Endothelial cell of umbilical vein (primary cell): ENCODE data around the gene TJP3. TPM values are rescaled to one million over a fixed set of nuclear protein-coding genes. Genes with fewer than 3 reads are reported as not detected.

Source experiments
- BruUV-seq: library from RNA; stranded (reverse); fragments of 400-500 nt; replicated peaks from 2 replicates; lab custom pipeline; 2021; lab: Mats Ljungman, UMichigan
- CTCF ChIA-PET: fragments of 300-600, 350-600 bp; sonication (Branson Sonifier 250); formaldehyde crosslinking; loops from one replicate; lab custom pipeline; 2021; ENCODE audit warnings: antibody characterized with exemption, inconsistent platforms; lab: Charles Lee
- POLR2A ChIA-PET: fragments of 300-600, 350-600 bp; sonication (Branson Sonifier 250); formaldehyde crosslinking; loops from one replicate; lab custom pipeline; 2021; ENCODE audit warnings: antibody characterized with exemption, inconsistent platforms; lab: Charles Lee
- DNase-seq: peaks from one replicate; pipeline ENCODE4 v3.0.0-alpha.2; 2011; ENCODE audit warnings: low read depth, low spot score
- FAIRE-seq: peaks from 2 replicates; lab custom pipeline; 2011; peaks lifted over from hg19 to GRCh38; lab: Jason Lieb, UNC
- H2AFZ ChIP-seq: 2 replicates; pipeline ENCODE4 v1.6.0; 2012; ENCODE audit warnings: low read depth, low read length, control low read depth, inconsistent platforms
- H3K27ac ChIP-seq: 2 replicates; pipeline ENCODE4 v1.5.1; 2011; ENCODE audit warnings: low read depth, mild to moderate bottlenecking, control low read depth, low read length, moderate library complexity; ENCODE audit not compliant: insufficient read depth
- H3K27me3 ChIP-seq, 2 experiments: 2 replicates each; pipeline versions ENCODE4 v1.6.0 to v1.6.1; 2011; ENCODE audit warnings: low read length in 2 of 2, mixed read lengths in 1 of 2; ENCODE audit not compliant: control insufficient read depth in 2 of 2, insufficient read depth in 2 of 2
- H3K36me3 ChIP-seq, 2 experiments: 2 replicates in 1 of 2; 3 replicates in 1 of 2; pipeline ENCODE4 v1.5.1; 2011; ENCODE audit warnings: low read length in 2 of 2, mild to moderate bottlenecking in 1 of 2, moderate library complexity in 1 of 2; ENCODE audit not compliant: control insufficient read depth in 2 of 2, insufficient read depth in 2 of 2; ENCODE audit errors: extremely low read depth in 1 of 2
- H3K4me1 ChIP-seq: 3 replicates; pipeline ENCODE4 v1.5.1; 2011; ENCODE audit warnings: mild to moderate bottlenecking, low read length; ENCODE audit not compliant: control insufficient read depth, insufficient read depth; ENCODE audit errors: extremely low read depth
- H3K4me2 ChIP-seq: 2 replicates; pipeline ENCODE4 v1.6.1; 2011; ENCODE audit warnings: low read length, control low read depth, mixed read lengths; ENCODE audit not compliant: insufficient read depth
- H3K4me3 ChIP-seq, 3 experiments: fragments of 200-600 bp in 1 of 3; sonication (generic), shearing (Covaris generic) in 1 of 3; replicated peaks in 1 of 3; 2 replicates each; pipeline ENCODE4 v1.5.1; 2011 to 2016; ENCODE audit warnings: control low read depth in 3 of 3, low read length in 3 of 3, mild to moderate bottlenecking in 2 of 3, inconsistent platforms in 1 of 3, low read depth in 1 of 3, moderate library complexity in 1 of 3; ENCODE audit not compliant: insufficient read depth in 1 of 3
- H3K79me2 ChIP-seq: 2 replicates; pipeline ENCODE4 v1.6.0; 2012; ENCODE audit warnings: low read length, inconsistent platforms; ENCODE audit not compliant: control insufficient read depth, insufficient read depth
- H3K9ac ChIP-seq: replicated peaks from 2 replicates; pipeline ENCODE3; 2011; ENCODE audit warnings: low read length, control low read depth; ENCODE audit not compliant: insufficient read depth; ENCODE audit errors: extremely low read depth
- H3K9me1 ChIP-seq: replicated peaks from 3 replicates; pipeline ENCODE4 v1.6.0; 2011; ENCODE audit warnings: mild to moderate bottlenecking, low read length; ENCODE audit not compliant: control insufficient read depth, insufficient read depth; ENCODE audit errors: extremely low read depth
- H3K9me3 ChIP-seq: replicated peaks from 2 replicates; pipeline ENCODE4 v1.5.1; 2012; ENCODE audit warnings: low read length, inconsistent platforms; ENCODE audit not compliant: control insufficient read depth, insufficient read depth
- H4K20me1 ChIP-seq: replicated peaks from 2 replicates; pipeline ENCODE3; 2011; ENCODE audit warnings: mild to moderate bottlenecking, low read length; ENCODE audit not compliant: control insufficient read depth, insufficient read depth; ENCODE audit errors: extremely low read depth
- CTCF ChIP-seq, 2 donors: IDR thresholded peaks; 1 replicate in 1 of 2; 2 replicates in 1 of 2; pipeline ENCODE4 v1.5.1; 2011; ENCODE audit warnings: low read length in 2 of 2, mild to moderate bottlenecking in 2 of 2, moderate library complexity in 2 of 2, control low read depth in 1 of 2, inconsistent platforms in 1 of 2, low read depth in 1 of 2; ENCODE audit not compliant: insufficient read depth in 1 of 2; ENCODE audit errors: extremely low read depth in 1 of 2
- EZH2 ChIP-seq: IDR thresholded peaks from 2 replicates; pipeline ENCODE4 v1.6.1; 2012; ENCODE audit warnings: borderline replicate concordance, low read depth, mild to moderate bottlenecking, moderate library complexity, low read length, inconsistent platforms; ENCODE audit not compliant: severe bottlenecking
- FOS ChIP-seq: IDR thresholded peaks from 2 replicates; pipeline ENCODE4 v1.6.1; 2011; ENCODE audit warnings: mild to moderate bottlenecking, low read length, moderate library complexity, borderline replicate concordance; ENCODE audit not compliant: insufficient read depth
- GATA2 ChIP-seq: IDR thresholded peaks from 2 replicates; pipeline ENCODE4 v1.7.0; 2011; ENCODE audit warnings: low read depth, mild to moderate bottlenecking, moderate library complexity, mixed read lengths, low read length; ENCODE audit not compliant: insufficient read length, insufficient read depth
- JUN ChIP-seq: IDR thresholded peaks from 2 replicates; pipeline ENCODE4 v1.6.1; 2011; ENCODE audit warnings: borderline replicate concordance, low read depth; ENCODE audit not compliant: insufficient read length, insufficient read depth
- MAX ChIP-seq: IDR thresholded peaks from 2 replicates; pipeline ENCODE4 v1.6.1; 2011; ENCODE audit not compliant: insufficient read depth, insufficient read length
- MYC ChIP-seq: IDR thresholded peaks from one replicate; pipeline ENCODE4 v1.6.1; 2011; ENCODE audit warnings: mild to moderate bottlenecking, low read depth, low read length
- POLR2A ChIP-seq: IDR thresholded peaks from 2 replicates; pipeline ENCODE4 v1.6.1; 2012; ENCODE audit warnings: low read depth, mild to moderate bottlenecking, control low read depth, low read length
- POLR2AphosphoS5 ChIP-seq: IDR thresholded peaks from 2 replicates; pipeline ENCODE4 v1.6.1; 2012; ENCODE audit warnings: low read depth, mild to moderate bottlenecking, control low read depth, low read length, moderate library complexity; ENCODE audit not compliant: insufficient read depth
- dilution Hi-C: fragments of 300-500 bp; cut with MboI; formaldehyde crosslinking; loops from one replicate; pipeline ENCODE4 v1.15.0; 2019; ENCODE audit warnings: low sequenced_read_pairs; ENCODE audit not compliant: extremely low pct_ligation_motif_present
- intact Hi-C: fragments of 100-400 bp; cut with micrococcal nuclease; formaldehyde crosslinking; loops from one replicate; pipeline ENCODE4 v1.10.0; 2022
- polyA plus RNA-seq, 4 experiments: library from polyadenylated mRNA; depleted of rRNA in 3 of 4; stranded (reverse) in 3 of 4; unstranded in 1 of 4; fragments of >200 nt; gene quantifications; 2 replicates each; pipeline versions ENCODE4 v1.2.1 to v1.2.3, GENCODE V29; 2011 to 2012; ENCODE audit warnings: missing spikeins in 1 of 4
- total RNA-seq: library from RNA; stranded (reverse); gene quantifications from 2 replicates; pipeline ENCODE4 v1.2.3, GENCODE V29; 2021

The TJP3 gene
- total and polyA plus RNA-seq, 2 donors (not counting 3 experiments of a cell fraction or from before 2014, with no cell fraction given): 0.10 TPM; not detected in 1

GRCh38 chr19:3766520-3766919 lies 58.3 kb downstream of the TJP3 start:
- Histone ChIP-seq H3K9me3 (no peaks in the 10 kb centered on the region), H3K36me3 (peaks cover 2 to 10% of the 10 kb centered on the region in 2 experiments), H3K4me1 (peaks cover 17% of the 10 kb centered on the region), H3K4me2 (no peak overlapping the region), H3K4me3 (no peak overlapping the region), H2AFZ (no peak overlapping the region), H3K79me2 (peaks cover 4% of the 10 kb centered on the region), H3K27me3 (no peaks in the 10 kb centered on the region), H4K20me1 (no peaks in the 10 kb centered on the region), H3K9ac (no peak overlapping the region), H3K27ac (no peak overlapping the region), H3K9me1 (no peaks in the 10 kb centered on the region)
- dilution Hi-C loops (no loop called here), intact Hi-C loops (no loop called here)
- ChIA-PET POLR2A (no interaction called here), CTCF (interaction anchor here (2.1 kb wide), 1 partner anchor 55 kb away, joined by 8 read pairs; no protein-coding TSS in a partner anchor)
- TF ChIP-seq MAX (no peak), POLR2AphosphoS5 (no peak), FOS (no peak), GATA2 (no peak), POLR2A (no peak), CTCF (IDR thresholded peaks at IDR 0.05; ENCODE audit: extremely low read depth in 1 of 2, insufficient read depth in 1 of 2, low read depth in 1 of 2, low read length in 2 of 2) (no peak), EZH2 (no peak), MYC (no peak), JUN (no peak)
- BruUV-seq: no TSS peak
- DNase-seq (no peak), FAIRE-seq (no peak)
